Ovary (tissue), 9 donors: ENCODE measurements around the gene ZNF710. TPM values are rescaled to one million over a fixed set of nuclear protein-coding genes. Genes with fewer than 3 reads are reported as not detected.

ENCODE experiments used
- DNase-seq, 5 donors: peaks; one replicate each; pipeline ENCODE4 v3.0.0-alpha.2; 2019 to 2020
- H3K27ac ChIP-seq, 2 donors: fragments of 200-600 bp; one replicate each; pipeline versions ENCODE4 v1.5.1 to v1.8.0; 2019 to 2022
- H3K27me3 ChIP-seq: fragments of 200-600 bp; one replicate; pipeline ENCODE4 v1.8.0; 2022
- H3K36me3 ChIP-seq: fragments of 200-600 bp; sonication (generic); one replicate; pipeline ENCODE4 v1.5.1; 2019
- H3K4me1 ChIP-seq: one replicate; pipeline ENCODE4 v1.8.1; 2013; ENCODE audit warnings: mild to moderate bottlenecking, moderate library complexity; ENCODE audit not compliant: insufficient read depth
- H3K4me3 ChIP-seq: fragments of 200-600 bp; sonication (generic); one replicate; pipeline ENCODE4 v1.5.1; 2017
- H3K9me3 ChIP-seq, 2 donors: fragments of 200-600 bp in 1 of 2; sonication (generic) in 1 of 2; one replicate each; pipeline versions ENCODE4 v1.5.1 to v1.8.1; 2013 to 2019; ENCODE audit warnings: mild to moderate bottlenecking in 1 of 2, moderate library complexity in 1 of 2
- EP300 ChIP-seq: sonication (generic); formaldehyde crosslinking; IDR thresholded peaks from one replicate; pipeline ENCODE4 v1.6.1; 2017; ENCODE audit warnings: antibody characterized with exemption
- POLR2A ChIP-seq: fragments of 450-650 bp; IDR thresholded peaks from one replicate; pipeline ENCODE4 v1.6.1; 2017; ENCODE audit warnings: antibody characterized with exemption, mild to moderate bottlenecking, moderate library complexity
- WGBS, 3 donors: extraction: QIAGEN DNeasy Blood & Tissue Kit in 1 of 3; methylation state at CpG; one replicate each; pipeline versions ENCODE4 v1.1.5 to v1.1.7; 2013 to 2017; 5-methylcytosine and 5-hydroxymethylcytosine counted together
- intact Hi-C, 4 donors: fragments of 100-400 bp; cut with DNase I; formaldehyde crosslinking; loops; one replicate each; pipeline versions ENCODE4 v1.11.0 to v1.15.1; 2022 to 2023
- polyA plus RNA-seq, 2 donors: library from polyadenylated mRNA; stranded (reverse); fragments of 200-250 nt in 1 of 2; fragments of 350-450 nt in 1 of 2; fragmentation: Illumina TruSeq in 1 of 2; extraction: RNeasy Lipid Tissue Mini Kit (QIAGEN cat#74804) in 1 of 2; gene quantifications; one replicate each; pipeline ENCODE4 v1.2.3, GENCODE V29; 2013 to 2014
- total RNA-seq, 7 donors: library from RNA; depleted of rRNA in 2 of 7; stranded (reverse); fragments of >200 nt in 2 of 7; fragmentation: NEBNext Ultra II Directional in 3 of 7; extraction: Animal tissue kit (Norgen Biotek cat#: 25700) in 3 of 7; gene quantifications; one replicate each; pipeline versions ENCODE4 v1.1.0 to v1.2.4, GENCODE V29; 2016 to 2023
- TF ChIP-seq, protein P1 (sequence below), 3 donors: fragments of 450-650 bp in 2 of 3; fragments of 200-600 bp in 1 of 3; IDR thresholded peaks; one replicate each; pipeline versions ENCODE4 v1.5.1 to v1.8.0; 2016 to 2022; ENCODE audit warnings: antibody characterized with exemption in 3 of 3, mild to moderate bottlenecking in 1 of 3
- donor health status: DM: no; HTN: no; CAD: no; lungs with moderate emphysema.
- donor health status: DM: no; HTN: no; CAD: no.
- donor health status: Bipolar disorder and iron deficiency.
- donor health status: DM: yes; HTN: yes; CAD: no.
- donor health status: DM: no; HTN: no; CAD: no.
- donor health status: DM: yes; HTN: yes; CAD: no.

Gene ZNF710
- total and polyA plus RNA-seq, 9 donors, result 6.8 to 19.7 (median 14.4) TPM

DNA sequence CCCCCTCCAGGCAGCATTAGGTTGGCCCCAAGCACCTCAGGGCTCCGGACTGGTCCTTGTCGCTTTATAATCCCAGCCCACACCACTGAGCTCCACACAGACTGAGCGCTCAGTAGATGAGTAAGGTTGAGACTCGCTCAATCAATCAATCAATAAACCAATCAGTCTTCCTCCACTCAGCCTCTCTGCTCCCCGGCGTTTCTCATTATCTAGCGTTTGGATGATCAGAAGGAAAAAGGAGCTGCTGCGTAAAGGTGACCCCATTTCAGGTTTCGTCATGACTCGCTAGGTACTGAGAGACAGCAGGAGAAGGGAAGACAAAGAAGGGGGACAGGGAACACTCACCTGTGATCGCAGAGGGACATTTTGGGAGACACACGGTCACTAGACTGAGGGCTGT lies 41.2 kb downstream of the ZNF710 start:
- no peak overlapping the region for H3K27ac ChIP-seq
- no peak overlapping the region for H3K4me3 ChIP-seq
- no peaks in the 10 kb centered on the region for H3K36me3 ChIP-seq
- no peaks in the 10 kb centered on the region for H3K9me3 ChIP-seq
- TF ChIP-seq, protein P1, sequence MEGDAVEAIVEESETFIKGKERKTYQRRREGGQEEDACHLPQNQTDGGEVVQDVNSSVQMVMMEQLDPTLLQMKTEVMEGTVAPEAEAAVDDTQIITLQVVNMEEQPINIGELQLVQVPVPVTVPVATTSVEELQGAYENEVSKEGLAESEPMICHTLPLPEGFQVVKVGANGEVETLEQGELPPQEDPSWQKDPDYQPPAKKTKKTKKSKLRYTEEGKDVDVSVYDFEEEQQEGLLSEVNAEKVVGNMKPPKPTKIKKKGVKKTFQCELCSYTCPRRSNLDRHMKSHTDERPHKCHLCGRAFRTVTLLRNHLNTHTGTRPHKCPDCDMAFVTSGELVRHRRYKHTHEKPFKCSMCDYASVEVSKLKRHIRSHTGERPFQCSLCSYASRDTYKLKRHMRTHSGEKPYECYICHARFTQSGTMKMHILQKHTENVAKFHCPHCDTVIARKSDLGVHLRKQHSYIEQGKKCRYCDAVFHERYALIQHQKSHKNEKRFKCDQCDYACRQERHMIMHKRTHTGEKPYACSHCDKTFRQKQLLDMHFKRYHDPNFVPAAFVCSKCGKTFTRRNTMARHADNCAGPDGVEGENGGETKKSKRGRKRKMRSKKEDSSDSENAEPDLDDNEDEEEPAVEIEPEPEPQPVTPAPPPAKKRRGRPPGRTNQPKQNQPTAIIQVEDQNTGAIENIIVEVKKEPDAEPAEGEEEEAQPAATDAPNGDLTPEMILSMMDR (IDR thresholded peaks at IDR 0.05), result no peak
- TF ChIP-seq POLR2A (no peak), EP300 (no peak)
- DNase-seq, result no peak
- WGBS, 3 donors, result 94 to 96% (median 95%) methylated on average over 12 of the region's 12 CpGs
- intact Hi-C loops, result no loop called here
- H3K27me3 ChIP-seq, result no peaks in the 10 kb centered on the region
- H3K4me1 ChIP-seq, result peaks cover 6% of the 10 kb centered on the region

DNA sequence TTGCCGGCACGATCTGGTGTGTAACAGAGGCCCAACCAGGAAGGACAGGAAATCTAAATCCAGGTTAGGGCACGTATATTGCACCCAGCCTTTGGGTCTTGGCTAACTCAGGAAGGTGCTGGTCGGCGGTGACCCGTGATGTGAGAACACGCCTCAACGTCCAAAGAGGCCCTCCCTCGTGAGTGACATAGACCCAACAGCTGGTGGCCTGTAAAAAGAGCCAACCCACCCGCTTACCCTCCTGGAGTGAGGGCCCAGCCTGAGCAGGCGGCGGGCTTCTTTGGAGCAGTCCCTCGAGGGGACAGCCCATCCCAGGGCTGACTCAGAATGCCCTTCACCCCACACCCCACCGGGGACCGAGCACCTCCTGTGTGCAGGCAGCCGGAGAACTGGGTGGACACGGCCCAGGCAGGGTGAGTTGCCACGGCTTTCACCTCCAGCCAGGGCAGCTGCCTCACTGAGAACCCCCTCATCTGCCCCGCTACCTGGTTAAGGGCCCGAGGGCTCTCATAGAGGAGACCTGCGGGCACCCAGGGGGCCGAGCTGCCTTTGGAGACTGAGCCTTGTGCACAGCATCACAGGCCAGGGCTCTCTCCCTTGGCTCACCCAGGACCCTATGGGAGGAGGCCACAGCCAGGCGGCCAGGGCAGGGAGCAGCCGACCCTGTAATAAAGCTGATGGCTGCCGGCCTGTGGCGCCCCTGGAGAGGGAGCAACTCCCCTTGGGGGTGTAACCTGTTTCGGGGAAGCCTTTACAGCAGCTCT lies 41.8 kb downstream of the ZNF710 start:
- Histone ChIP-seq H3K27ac (no peak overlapping the region), H3K4me1 (peaks cover 6% of the 10 kb centered on the region), H3K36me3 (no peaks in the 10 kb centered on the region), H3K27me3 (no peaks in the 10 kb centered on the region), H3K4me3 (no peak overlapping the region), H3K9me3 (no peaks in the 10 kb centered on the region)
- peak in 1 of 5 donors; percentile 14 for DNase-seq
- 85 to 91% (median 87%) methylated on average over 26 to 27 of the region's 27 CpGs for WGBS, 3 donors
- no peak for TF ChIP-seq POLR2A
- TF ChIP-seq EP300, result no peak
- TF ChIP-seq, protein P1 (IDR thresholded peaks at IDR 0.05), result no peak
- intact Hi-C loops, result no loop called here

DNA sequence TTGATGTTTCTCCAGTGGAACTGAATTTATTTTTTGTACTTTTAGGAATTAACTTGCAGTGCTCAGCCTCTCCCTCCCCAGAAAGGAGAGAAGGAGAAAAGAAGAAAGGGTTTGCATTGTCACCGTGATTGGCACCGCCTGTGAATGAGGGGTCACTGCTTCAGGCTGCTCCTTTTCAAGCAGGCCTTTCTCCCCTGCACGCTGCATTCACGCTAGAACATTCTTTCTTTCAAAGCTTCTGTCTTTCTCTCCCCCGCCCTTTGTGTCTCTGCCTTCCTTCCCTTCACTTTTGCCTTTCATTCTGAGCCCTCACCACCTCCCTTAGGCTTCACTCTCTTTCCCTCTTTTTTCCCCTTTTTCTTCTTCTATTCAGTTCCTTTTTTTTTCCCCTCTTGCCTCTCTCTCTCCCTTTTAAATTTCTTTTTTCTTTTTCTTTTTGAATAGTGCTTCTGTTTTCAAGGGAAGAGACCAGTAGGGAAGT lies 42.4 kb downstream of the ZNF710 start:
- Histone ChIP-seq H3K4me1 (peaks cover 4% of the 10 kb centered on the region), H3K4me3 (no peak overlapping the region), H3K27me3 (no peaks in the 10 kb centered on the region), H3K9me3 (no peaks in the 10 kb centered on the region), H3K36me3 (no peaks in the 10 kb centered on the region), H3K27ac (no peak overlapping the region)
- TF ChIP-seq EP300 (no peak), POLR2A (no peak)
- TF ChIP-seq, protein P1 (IDR thresholded peaks at IDR 0.05), result no peak
- no peak for DNase-seq
- intact Hi-C loops, result no loop called here
- WGBS, 3 donors, result 89 to 94% (median 90%) methylated on average over 5 of the region's 5 CpGs

DNA sequence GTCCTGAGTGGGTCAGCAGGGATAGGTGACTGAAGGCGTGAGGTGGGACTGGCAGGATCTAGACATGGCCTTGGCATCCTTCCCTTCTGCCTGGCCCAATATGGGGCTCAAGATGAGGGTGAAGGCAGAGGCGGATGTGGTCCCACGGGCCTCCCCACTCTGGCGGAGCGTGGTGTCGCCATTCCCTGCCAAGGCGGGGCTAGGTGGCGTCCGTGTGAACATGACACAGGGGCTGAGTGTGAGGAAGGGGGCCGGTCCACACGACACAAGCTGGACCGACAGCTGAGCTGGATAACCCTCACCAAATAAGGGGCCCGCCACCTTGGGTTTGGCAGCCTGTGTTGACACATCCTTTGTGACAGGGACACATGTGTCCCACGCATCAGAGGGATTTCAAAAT lies 43.1 kb downstream of the ZNF710 start:
- DNase-seq, result no peak
- 89 to 93% (median 93%) methylated on average over 14 of the region's 14 CpGs for WGBS, 3 donors
- H3K27me3 ChIP-seq, result no peaks in the 10 kb centered on the region
- no peaks in the 10 kb centered on the region for H3K36me3 ChIP-seq
- TF ChIP-seq EP300 (no peak), POLR2A (no peak)
- TF ChIP-seq, protein P1 (IDR thresholded peaks at IDR 0.05), result no peak
- H3K9me3 ChIP-seq, result no peaks in the 10 kb centered on the region
- peaks cover 4% of the 10 kb centered on the region for H3K4me1 ChIP-seq
- intact Hi-C loops, result no loop called here
- H3K4me3 ChIP-seq, result no peak overlapping the region
- H3K27ac ChIP-seq, result no peak overlapping the region
